NOMO-1 treated with DMSO at 0.1 percent for 48 hours (cell line): ENCODE results near the gene BNC2.
"Not testable (repeated sequence)": the region's sequence is repeated elsewhere in the genome, so short reads cannot be mapped to it uniquely, and the experiment has no call there.

ENCODE experiments used
- DNase-seq: peaks from one replicate; lab custom pipeline; 2025; ENCODE audit not compliant: unreplicated experiment; lab: John Stamatoyannopoulos, UW

BNC2 gene

DNA sequence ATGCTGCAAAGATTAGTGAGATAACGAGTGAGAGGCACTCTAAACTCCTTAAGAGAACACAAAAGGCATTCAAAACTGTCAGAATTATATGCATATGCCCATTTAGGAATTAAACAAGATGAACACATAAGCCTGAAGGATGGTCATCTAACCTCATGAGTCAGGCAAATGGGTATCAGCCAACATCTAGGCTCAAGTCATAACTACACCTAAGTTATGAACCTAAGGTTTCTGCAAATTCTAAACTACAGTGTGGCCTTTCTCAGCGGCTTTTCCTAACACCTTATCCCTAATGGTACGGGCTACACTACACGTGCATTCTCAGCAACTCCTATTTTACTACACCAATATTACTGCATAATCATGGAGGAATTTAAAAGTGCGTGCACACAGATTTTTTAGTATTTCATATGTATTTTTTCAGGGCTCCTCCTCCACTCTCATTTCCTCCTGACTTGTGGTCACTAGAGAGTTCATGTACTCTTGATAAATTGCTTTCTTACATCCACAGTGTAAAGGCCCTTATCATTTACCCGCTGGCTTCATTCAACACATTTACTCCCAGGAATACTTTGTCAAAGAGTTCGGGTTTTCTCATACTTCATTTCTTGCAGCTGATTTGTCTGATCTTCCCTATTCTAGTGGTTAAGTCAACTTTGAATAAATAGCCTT is 316.5 kb downstream of the BNC2 start:
- DNase-seq = no peak

DNA sequence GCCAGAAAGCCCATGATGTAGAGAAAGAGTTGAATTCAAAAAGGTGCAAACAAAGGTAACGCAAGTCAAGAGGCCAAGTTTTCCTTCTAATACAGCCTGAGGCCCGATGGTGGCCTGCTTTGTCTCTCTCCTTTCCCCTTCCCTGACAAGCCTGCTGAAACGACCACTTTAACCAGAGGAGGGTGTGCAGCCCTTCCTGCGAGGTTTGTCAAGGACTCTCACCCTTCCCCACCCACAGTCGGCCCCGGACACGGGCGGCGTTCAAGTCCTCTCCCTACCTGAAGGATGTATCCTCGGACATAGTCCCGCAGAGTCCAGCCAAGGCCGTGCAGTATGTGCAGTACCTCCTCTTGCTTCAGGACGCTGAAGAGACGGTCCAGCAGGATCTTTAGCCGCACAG is 318.2 kb downstream of the BNC2 start:
- DNase-seq = no peak

DNA sequence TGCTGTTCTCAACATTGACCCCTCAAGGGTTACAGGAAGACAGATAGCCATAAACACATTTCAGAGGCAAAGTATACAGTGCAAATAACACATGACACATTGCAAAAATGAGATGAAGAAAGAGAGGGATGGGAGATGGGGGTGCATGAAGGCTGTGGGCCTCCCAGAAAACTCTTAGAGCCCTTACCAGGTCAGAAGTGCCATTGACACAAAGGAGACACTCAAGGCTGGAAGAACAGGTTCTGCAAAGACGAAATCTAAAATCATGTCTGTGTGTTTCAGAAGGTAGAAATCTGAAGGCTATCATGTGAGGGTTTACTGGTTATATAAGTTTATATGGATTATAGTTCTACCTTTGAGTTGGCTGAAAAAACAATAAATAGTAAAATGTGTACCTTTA is 318.8 kb downstream of the BNC2 start:
- no peak for DNase-seq

DNA sequence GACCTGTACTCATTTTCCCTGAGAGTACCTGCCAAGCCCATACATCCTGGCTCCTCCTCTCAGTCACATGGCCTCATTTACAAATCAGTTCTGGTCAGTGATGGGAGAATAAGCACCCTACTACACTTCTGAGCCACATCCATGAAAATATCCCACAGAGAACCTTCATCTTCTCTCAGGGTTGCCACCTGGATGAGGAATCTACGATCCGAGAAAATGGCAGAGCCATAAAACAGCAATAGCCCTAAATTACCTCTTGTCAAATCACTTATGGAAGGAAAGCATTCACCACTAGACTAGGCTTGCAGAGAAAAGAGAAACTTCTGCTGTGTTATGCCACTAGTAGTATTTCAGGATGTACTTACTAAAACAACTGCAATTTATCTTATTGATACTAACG is 324.8 kb downstream of the BNC2 start:
- no peak for DNase-seq

DNA sequence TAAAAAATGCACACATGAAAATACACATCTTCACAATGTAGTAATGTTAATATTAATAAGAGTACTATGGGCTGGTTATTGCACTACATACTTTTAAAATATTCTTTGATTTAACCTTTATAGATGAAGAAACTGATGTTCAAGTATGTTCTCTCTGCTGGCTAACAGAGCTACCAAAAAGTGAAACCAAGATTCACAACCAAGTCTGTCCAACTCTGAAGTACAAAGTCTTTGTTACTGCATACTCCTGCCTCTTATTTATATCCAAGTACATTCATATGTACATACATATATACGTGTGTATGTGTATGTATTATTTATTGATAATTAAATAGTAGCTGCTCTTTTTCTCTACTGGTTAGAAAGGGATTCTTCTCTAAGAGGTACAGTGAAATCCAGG is 325.6 kb downstream of the BNC2 start:
- DNase-seq = no peak

DNA sequence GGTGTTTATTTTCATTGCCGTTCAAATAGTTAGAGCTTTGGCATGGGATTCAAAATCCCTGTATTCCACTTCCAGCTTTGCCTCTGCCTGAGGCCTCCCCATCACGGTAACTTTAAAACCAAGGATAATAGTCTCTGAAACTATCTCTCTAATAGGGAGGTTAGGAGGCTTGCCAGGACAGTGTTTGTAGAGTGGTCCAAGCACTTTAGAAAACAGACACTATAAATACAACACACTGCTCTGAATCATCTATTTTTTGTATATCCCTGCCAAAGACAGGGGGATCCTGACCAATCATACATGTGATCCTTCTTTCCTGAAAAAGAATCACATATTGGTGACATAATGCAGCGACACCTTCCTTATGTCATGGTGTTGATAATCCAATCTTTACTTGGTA is 326.8 kb downstream of the BNC2 start:
- no peak for DNase-seq

DNA sequence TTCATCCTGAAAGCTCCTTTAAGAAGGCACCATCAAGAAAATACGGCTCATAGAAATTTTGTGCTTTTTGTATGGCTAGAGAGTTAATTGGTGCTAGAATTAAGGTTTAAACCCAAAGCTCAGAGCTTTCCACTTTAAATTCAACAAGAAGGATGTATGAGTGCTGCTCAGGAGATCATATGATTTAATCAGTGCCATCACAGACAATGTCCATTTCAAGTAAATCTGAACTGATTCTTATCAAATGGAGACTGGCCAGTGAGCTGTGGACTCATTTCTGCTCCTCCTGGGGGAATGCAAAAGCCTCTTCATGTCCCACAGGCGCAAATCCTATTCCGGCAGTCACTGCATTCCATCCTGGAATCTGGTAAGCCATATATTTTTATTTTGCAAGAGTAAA is 327.2 kb downstream of the BNC2 start:
- DNase-seq = no peak

DNA sequence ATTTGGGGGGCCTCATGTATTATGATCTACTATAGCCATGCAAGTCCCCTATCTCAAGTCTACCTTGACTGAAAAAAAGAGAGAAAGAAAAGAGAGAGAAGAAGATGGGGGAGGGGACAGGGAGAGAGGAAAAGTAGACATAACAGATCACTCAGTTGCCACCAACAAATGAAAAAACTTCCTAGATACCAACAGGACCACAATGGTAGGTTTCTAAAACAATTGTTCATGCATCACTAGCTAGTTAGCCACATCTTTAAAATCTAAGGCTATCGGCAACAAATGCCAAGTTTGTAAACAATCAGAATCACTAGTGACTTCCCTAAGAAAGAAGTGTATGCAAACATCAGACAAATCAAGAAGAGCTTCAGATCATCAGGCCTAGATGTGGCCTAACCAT is 328.2 kb downstream of the BNC2 start:
- no peak for DNase-seq

DNA sequence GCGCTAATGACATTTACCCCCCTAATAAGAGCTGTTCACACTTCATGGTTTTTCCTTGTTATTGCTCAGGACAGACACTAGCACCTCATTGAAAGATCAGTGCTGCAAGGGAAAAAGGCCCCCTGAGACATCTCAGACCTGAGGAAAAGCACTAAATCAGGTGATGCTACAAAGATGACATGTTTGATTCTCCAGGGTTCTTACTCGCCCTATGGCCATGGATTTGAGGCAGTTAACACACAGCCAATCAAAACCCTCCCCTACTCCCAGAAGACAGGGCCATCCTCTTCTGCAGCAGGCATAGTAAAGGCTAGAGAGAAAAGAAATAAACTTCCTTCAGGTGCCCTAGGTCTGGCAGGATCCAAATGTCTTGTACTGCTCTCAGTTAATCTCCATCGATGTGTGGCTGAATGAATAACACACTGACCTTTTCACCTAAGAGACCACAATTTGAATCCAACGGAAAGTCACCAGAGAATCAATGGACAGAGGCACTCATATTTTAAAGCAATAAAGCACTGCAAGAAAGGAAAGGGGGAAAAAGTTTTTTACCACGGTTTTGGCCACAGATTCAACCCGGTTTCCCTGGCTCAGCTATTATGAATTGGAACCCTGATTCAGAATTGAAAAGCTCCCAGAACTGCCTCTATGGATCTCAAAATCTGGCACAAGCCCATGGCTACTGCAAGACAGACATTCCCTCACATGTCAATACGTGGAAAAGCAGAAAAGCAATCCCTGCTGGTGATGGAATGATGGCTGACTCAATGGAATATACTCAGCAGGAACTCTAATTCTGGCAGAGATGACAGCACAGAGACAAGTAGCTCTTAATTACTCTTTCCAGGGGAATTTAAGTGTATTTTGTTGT is 329.5 kb downstream of the BNC2 start:
- DNase-seq = no peak

DNA sequence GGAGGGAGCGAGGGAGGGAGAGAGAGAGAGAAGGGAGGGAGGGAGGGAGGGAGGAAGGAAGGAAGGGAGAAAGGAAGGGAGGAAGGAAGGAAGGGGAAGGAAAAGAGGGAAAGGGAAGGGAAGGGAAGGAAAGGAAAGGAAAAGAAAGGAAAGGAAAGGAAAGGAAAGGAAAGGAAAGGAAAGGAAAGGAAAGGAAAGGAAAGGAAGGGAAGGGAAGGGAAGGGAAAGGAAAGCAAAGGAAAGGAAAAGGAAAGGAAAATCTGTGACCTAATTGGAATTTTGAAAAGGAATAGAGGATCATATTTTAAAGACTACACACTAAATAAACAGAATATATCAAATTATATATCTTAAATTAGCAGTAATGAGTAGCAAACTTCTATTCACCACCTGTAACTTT is 330.8 kb downstream of the BNC2 start:
- not testable (repeated sequence) for DNase-seq

DNA sequence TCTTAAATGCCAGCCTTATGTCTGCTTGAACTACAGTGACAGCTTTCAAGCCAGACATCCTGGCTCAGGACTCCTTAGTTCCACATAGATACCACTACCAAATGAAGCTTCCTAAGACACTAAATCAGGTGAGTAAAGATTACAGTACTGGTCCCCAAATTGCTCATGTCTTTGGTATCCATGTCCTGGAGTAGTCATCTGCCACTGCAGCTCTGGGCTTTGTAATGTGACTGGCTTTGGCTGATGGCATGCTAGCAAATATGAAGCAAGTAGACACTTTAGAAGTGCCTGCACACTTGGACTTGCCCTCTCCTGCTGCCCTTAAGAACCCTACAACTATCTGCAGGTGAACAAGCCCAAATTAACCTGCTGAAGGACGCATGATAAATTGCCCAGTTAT is 334.9 kb downstream of the BNC2 start:
- DNase-seq = no peak

DNA sequence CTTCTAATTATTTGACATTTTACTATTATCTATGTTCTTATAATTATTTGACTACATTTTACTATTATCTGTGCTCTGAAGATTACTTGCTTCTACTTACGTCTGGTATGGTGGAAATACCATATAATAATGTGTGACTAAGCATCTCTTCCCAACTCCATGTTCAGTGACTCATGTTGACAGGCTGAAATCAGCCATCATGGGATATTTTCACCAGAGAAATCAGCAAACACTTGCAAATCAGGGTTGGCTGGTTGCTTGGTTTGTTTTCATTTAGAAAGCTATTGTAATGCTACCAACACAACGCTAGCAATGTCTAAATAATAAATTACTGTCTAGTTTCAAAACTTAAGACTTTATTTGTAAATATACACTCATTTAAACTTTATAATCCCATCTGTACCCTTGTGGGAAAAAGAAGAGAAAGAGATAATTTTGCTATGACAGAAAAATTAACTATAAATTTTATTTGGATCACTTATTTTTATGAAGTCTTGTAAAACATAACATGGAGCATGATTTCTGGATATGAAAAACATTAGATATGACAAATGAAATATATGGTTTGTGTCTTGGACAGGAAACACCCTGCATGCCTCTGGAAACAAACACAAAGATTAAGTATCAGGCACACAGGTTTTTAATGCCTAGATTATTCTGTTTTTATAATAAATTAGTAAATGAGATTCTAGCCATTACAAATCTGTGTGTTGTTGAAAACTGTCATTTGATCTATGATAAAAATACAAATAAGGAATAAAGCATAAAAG is 337.6 kb downstream of the BNC2 start:
- DNase-seq = no peak

DNA sequence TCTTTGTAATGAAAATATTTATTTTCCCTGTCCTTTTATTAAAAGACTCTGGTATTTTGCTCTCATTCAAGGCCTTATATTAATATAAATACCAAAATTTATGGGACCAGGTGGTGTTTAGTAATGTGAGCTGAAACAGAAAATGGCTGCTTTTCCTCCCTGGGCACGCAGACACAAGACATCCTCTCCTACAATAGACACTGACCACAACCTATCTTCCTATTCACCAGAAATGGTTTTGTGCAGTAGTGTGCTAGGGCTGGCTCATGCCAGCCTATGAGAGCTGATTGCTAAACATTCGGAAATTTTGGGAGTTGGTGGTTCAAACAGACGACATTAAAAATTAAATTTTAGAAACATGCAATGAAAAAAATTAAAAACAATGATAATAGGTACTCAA is 338.2 kb downstream of the BNC2 start:
- no peak for DNase-seq

DNA sequence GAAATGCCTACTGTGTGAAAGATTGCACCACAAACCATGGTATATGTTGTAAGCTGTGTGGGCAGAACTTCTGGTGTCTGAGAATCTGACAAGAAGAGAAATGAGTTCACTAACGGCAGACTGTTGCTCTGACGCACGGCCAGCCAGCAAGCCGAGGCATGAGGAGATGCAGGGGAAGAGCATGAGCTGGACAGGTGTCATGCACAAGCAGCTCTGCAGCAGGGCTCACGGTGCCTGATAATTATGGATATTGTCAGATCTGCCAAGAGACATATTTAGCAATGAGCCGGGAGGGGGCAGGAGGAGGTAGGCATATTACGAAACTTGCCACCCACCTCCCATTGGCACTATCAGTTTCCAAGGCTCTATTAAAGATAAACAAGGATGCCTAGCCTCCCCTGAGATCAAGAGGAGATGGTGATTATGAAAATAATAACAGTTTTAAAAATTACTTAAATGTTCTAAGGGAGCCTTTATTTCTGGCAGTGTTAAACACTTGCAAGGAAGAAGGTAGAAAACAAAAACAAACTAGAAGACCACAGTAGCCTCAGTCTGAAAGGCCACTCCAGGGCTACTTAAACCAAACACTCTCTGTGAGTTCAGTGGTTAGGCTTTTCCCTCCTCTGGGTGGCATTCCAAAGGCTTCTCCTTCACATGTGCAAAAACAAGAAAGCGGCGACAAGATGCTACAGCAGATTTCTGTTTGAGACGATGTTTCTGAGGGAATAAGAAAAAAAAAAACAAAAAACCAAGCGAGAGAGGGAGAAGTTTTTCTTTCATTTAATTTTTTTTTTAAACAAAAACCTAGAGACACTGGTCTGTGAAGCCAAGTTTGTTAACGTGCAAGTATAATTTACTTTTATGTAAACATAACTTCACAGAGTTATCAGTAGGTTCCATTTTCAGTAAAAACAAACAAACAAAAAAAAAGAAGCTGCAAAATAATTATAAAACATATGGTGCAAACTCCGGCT is 339.5 kb downstream of the BNC2 start:
- DNase-seq = no peak

DNA sequence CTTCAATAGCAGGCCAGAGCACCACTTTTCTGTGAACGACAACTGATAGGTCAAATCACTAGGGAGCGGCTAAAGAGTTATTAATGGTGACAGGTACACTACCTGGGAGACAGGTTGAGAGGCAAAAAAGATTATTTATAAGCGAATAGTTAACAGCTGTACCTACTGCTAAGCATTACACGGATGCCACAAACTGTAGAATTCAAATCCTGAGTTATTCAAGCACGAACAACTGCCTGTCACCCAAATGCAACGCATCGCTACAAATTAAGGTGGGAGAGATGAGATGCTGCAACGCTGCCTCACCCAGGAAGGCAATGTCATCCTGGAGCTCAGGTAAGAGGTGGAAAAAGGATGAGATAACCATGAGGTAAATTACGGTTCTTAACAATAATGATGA is 342.9 kb downstream of the BNC2 start:
- DNase-seq = no peak

DNA sequence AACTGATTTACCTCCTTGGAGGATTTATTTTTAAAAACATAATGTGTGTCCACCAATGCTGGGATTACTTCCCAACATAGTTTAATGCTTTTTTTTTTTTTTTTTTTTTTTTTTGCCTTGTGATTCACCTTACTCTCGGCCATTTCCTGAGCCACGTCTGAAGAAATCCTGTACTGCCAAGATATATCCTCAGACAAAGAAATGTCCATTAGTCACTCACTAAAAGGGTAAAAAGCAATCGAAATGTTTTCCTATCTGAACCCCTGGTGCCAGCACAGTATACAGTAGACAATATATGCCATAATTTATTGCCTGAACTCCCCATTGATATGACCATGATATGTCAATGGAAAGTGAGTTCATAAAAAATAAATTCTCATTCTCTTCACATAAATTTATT is 344.1 kb downstream of the BNC2 start:
- no peak for DNase-seq

DNA sequence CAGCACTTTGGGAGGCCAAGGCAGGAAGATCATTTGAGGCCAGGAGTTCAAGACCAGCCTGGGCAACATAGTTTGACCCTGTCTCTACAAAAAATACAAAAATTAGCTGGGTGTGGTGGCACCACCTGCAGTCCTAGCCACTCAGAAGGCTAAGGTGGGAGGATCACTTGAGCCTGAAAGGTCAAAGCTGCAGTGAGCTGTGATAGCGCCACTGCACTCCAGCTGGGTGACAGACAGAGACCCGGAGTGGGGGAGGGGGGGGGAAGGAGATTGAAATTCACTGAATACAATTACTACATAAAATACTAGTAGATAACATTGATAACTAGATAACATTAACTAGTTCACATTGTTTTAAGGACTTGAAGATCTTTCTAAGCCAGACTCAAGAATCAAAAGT is 345.6 kb downstream of the BNC2 start:
- DNase-seq = no peak

DNA sequence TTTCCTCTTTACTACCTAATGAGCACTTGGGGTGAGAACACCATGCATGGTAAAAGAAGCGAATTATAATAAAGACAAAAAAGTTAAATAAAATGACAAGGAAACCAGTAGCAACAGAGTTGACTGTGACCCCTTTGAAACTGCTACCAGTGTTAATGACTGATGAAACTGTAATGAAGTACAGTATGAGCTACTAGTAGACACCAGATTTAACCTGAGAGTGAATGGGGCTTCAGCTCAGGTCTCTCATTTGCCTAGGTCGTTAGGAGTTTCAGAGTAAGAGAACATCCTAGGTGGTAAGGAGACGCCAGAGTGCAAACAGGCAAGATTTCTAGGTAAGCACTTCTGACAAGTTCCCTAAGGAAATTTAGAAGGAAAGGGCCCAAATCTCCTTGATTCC is 346.4 kb downstream of the BNC2 start:
- no peak for DNase-seq

DNA sequence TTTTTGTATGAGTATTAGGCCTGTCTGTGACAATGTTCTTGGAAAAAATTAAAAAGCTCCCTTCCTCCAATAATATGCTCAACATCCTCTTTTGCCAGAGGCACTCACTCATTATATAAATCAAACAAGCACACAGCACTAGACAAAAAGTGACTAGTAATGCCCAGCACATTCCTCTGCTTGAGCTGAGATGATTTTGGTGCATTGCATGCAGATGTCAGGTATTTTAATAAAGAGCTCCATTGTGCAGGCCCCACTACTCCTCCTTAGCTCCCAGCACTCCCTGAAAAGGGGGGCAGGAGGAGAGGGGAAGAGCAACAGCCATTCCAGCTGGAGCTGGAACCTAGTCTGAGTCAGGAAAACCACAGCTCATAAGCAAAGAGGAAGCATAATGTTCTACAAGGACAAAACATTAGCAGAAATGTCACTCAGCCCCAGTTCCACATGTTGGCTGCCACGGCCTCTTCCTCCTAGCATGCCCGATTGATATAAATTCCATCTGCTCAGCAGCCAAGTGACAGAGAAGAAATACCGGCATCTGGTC is 348.5 kb downstream of the BNC2 start:
- DNase-seq = no peak

DNA sequence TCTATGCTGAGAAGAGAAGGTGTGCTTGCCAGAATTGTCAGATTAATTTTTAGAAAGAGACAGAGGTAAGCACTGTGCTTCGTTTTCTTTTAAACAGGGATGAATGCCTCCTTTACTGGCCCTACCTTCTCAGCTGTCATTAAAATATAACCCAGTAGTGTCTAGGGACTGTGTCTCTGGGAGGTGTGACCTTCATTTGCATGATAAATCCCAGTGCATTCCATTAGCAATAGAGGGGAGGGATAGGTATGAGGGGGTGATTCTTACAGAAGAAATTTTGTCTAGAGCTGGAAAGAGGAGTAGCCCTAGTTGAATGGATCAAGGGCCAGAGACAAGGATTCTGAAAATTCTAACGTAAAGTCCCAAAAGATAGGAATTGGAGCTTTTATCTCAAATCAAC is 351.5 kb downstream of the BNC2 start:
- DNase-seq = no peak

DNA sequence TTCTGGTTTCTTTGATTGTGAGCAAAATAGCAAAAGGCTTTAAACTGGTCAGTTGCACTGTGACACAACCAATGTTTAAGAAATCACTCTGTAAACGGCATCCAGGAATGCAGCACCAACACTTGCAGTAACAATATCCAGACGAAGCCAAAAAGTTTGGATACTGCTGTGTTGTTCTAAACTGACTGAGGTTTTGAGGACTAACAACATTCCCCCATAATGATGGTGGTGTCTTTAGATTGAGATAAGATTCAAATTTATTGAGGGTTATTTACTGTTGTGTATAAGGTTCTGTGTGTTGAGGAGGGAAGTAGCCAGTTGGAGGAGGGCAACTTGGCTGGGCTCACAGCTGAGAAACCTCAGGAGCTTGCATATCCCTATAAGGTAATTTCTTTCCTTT is 353.6 kb downstream of the BNC2 start:
- DNase-seq = no peak
